ENCODE data around the gene COL5A1. TPM values are rescaled to one million over a fixed set of nuclear protein-coding genes. Genes with fewer than 3 reads are reported as not detected.

Gene COL5A1
- total and polyA plus RNA-seq, 2 donors from 2014 or later, result 2.4 to 23.8 TPM

- H3K36me3 ChIP-seq (ENCODE audit: control insufficient read depth in 2 of 3, insufficient read depth in 3 of 3, low read length in 3 of 3), result peaks cover 0 to 8% (median 0%) of the 10 kb centered on the region in 3 donors
- H3K27ac ChIP-seq (ENCODE audit: low read depth in 2 of 2, low read length in 2 of 2), result no peak overlapping the region
- H3K4me1 ChIP-seq (ENCODE audit: control insufficient read depth in 2 of 3, insufficient read depth in 2 of 3, low read depth in 1 of 3, low read length in 3 of 3), result peaks cover 0 to 5% (median 0%) of the 10 kb centered on the region in 3 donors
- no peak for TF ChIP-seq CTCF (IDR thresholded peaks at IDR 0.05; ENCODE audit: borderline replicate concordance, extremely low read depth, insufficient read depth)
- FAIRE-seq, result no peak
- no peaks in the 10 kb centered on the region for H3K27me3 ChIP-seq (ENCODE audit: control insufficient read depth, insufficient read depth, low read length)
- peaks cover 0 to 2% (median 0%) of the 10 kb centered on the region in 3 donors for H3K9me3 ChIP-seq (ENCODE audit: control insufficient read depth in 2 of 3, insufficient read depth in 1 of 3, low read length in 3 of 3)
- no peak overlapping the region for H3K4me3 ChIP-seq (ENCODE audit: low read length in 3 of 3)
- DNase-seq, result peak in 2 of 5 donors; percentile 49 to 59
- no peak overlapping the region for H3K9ac ChIP-seq (ENCODE audit: low read length in 3 of 3)
- intact Hi-C loops (cut with DNase I), result no loop called here
Observed at GRCh38 chr9:134681061-134681661, 39.6 kb downstream of the COL5A1 start.

DNA sequence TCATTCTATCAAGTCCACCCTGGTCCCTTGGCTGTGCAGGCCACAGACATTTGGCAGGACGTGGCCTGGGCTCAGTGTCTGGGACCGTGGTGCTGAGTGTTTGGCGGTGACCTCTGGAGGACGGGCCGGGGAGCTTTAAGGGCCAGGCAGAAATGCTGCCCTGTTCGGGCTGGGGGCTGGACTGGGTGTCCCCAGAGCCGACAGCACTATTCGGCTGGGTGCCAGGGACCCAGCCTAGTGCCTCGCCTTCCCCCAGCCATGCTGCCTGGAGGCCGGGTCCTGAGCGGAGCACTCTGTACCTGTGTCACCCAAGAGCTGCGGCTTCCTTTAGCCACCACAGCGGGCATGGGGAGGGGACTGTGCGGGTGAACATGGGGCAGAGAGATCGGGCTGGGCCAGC is 40.4 kb downstream of the COL5A1 start:
- no peak overlapping the region for H3K9ac ChIP-seq (ENCODE audit: low read length in 3 of 3)
- FAIRE-seq, result no peak
- no peaks in the 10 kb centered on the region for H3K27me3 ChIP-seq (ENCODE audit: control insufficient read depth, insufficient read depth, low read length)
- no peak overlapping the region for H3K27ac ChIP-seq (ENCODE audit: low read depth in 2 of 2, low read length in 2 of 2)
- H3K9me3 ChIP-seq (ENCODE audit: control insufficient read depth in 2 of 3, insufficient read depth in 1 of 3, low read length in 3 of 3), result peaks cover 0 to 2% (median 0%) of the 10 kb centered on the region in 3 donors
- TF ChIP-seq CTCF (IDR thresholded peaks at IDR 0.05; ENCODE audit: borderline replicate concordance, extremely low read depth, insufficient read depth), result no peak
- intact Hi-C loops (cut with DNase I), result no loop called here
- no peak overlapping the region for H3K4me3 ChIP-seq (ENCODE audit: low read length in 3 of 3)
- H3K4me1 ChIP-seq (ENCODE audit: control insufficient read depth in 2 of 3, insufficient read depth in 2 of 3, low read depth in 1 of 3, low read length in 3 of 3), result peaks cover 0 to 5% (median 0%) of the 10 kb centered on the region in 3 donors
- DNase-seq, result peak in 1 of 5 donors; percentile 72
- H3K36me3 ChIP-seq (ENCODE audit: control insufficient read depth in 2 of 3, insufficient read depth in 3 of 3, low read length in 3 of 3), result peaks cover 0 to 8% (median 0%) of the 10 kb centered on the region in 3 donors

DNA sequence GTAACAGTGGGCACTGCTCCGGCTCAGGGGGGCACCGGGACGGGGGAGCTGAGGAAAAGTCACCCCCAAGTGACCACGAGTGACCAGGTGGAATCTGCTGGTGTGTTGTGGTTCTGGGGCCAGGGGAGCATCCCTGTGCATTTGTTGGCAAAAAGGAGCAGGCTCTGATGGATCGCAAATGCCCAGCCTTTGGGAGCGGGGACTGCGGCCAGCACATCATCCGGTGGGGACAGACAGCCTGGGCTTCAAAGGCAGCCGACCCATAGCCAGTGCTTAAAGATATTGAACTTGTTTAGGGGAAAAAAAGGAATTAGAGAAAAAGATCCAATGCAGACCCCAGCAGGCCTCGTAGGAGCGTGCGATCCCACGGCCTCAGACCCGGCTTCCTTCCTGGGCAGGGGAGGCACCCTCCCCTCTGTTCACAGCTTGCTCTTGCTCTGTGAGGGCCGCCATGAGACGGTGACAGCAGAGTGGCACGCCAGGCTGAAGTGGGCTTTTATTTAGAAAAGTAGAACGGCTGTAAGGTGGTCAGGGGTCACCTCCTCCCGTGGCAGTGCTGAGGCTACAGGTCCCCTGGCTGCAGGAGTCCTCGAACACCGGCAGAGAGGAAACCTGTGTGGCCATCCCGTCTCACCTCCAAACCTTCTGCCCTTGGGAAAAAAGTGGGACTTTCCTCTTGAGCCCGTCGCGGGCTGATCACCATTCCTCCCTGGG is 41.2 kb downstream of the COL5A1 start:
- no peak overlapping the region for H3K4me3 ChIP-seq (ENCODE audit: low read length in 3 of 3)
- DNase-seq (peak in 1 of 5 donors; percentile 54), FAIRE-seq (no peak)
- H3K4me1 ChIP-seq (ENCODE audit: control insufficient read depth in 2 of 3, insufficient read depth in 2 of 3, low read depth in 1 of 3, low read length in 3 of 3), result peaks cover 0 to 5% (median 0%) of the 10 kb centered on the region in 3 donors
- H3K27me3 ChIP-seq (ENCODE audit: control insufficient read depth, insufficient read depth, low read length), result no peaks in the 10 kb centered on the region
- peaks cover 0 to 8% (median 0%) of the 10 kb centered on the region in 3 donors for H3K36me3 ChIP-seq (ENCODE audit: control insufficient read depth in 2 of 3, insufficient read depth in 3 of 3, low read length in 3 of 3)
- peaks cover 0 to 2% (median 0%) of the 10 kb centered on the region in 3 donors for H3K9me3 ChIP-seq (ENCODE audit: control insufficient read depth in 2 of 3, insufficient read depth in 1 of 3, low read length in 3 of 3)
- intact Hi-C loops (cut with DNase I), result no loop called here
- no peak for TF ChIP-seq CTCF (IDR thresholded peaks at IDR 0.05; ENCODE audit: borderline replicate concordance, extremely low read depth, insufficient read depth)
- H3K9ac ChIP-seq (ENCODE audit: low read length in 3 of 3), result no peak overlapping the region
- no peak overlapping the region for H3K27ac ChIP-seq (ENCODE audit: low read depth in 2 of 2, low read length in 2 of 2)
